GM23248 (cell line): ENCODE data around the gene CXCL6.

Experiments
- EZH2 ChIP-seq: fragments of 200-600 bp; sonication (generic); IDR thresholded peaks from 2 replicates; pipeline ENCODE4 v1.6.1; 2018; ENCODE audit warnings: antibody characterized with exemption, mild to moderate bottlenecking; ENCODE audit not compliant: insufficient read depth, poor library complexity, severe bottlenecking
- EZH2phosphoT487 ChIP-seq: fragments of 200-600 bp; sonication (generic); IDR thresholded peaks from 2 replicates; pipeline ENCODE4 v1.6.1; 2018; ENCODE audit warnings: antibody characterized with exemption, moderate library complexity, mild to moderate bottlenecking, low read depth; ENCODE audit not compliant: insufficient read depth

- TF ChIP-seq EZH2 (no peak), EZH2phosphoT487 (no peak)
These were observed 19.7 kb upstream of the CXCL6 start for GRCh38 chr4:73816814-73817213.
